Pancreas (tissue), 10 donors: ENCODE results near the gene PACS1. TPM values are rescaled to one million over a fixed set of nuclear protein-coding genes. Genes with fewer than 3 reads are reported as not detected.

ENCODE experiments used
- ATAC-seq, 4 donors: fragments of 200-7000 bp; cut with Tn5 transposase; one replicate each; pipeline versions ENCODE4 v1.8.0 to v1.9.1; 2020; ENCODE audit warnings: mild to moderate bottlenecking in 4 of 4, moderate library complexity in 4 of 4
- DNase-seq, 6 donors: peaks; one replicate each; pipeline ENCODE4 v3.0.0-alpha.2; 2020
- FAIRE-seq: peaks from 2 replicates; lab custom pipeline; 2012; peaks lifted over from hg19 to GRCh38; lab: Jason Lieb, UNC
- H3K27ac ChIP-seq, 4 donors: fragments of 200-600 bp; sonication (generic); 1 replicate in 3 of 4; 2 replicates in 1 of 4; pipeline versions ENCODE4 v1.5.0 to v1.8.0; 2020
- H3K27me3 ChIP-seq, 4 donors: fragments of 200-600 bp; one replicate each; pipeline ENCODE4 v1.8.0; 2021
- H3K36me3 ChIP-seq, 3 donors: fragments of 200-600 bp; sonication (generic) in 1 of 3; one replicate each; pipeline versions ENCODE4 v1.5.0 to v1.8.0; 2020 to 2021
- H3K4me1 ChIP-seq, 3 donors: fragments of 200-600 bp; one replicate each; pipeline ENCODE4 v1.8.0; 2021
- H3K4me3 ChIP-seq, 4 donors: fragments of 200-600 bp; sonication (generic) in 2 of 4; one replicate each; pipeline versions ENCODE4 v1.5.0 to v1.8.0; 2020 to 2021
- H3K9me3 ChIP-seq, 4 donors: fragments of 200-600 bp; one replicate each; pipeline ENCODE4 v1.8.0; 2021
- CTCF ChIP-seq, 4 donors: fragments of 200-600 bp; sonication (generic) in 3 of 4; IDR thresholded peaks; one replicate each; pipeline versions ENCODE4 v1.5.0 to v1.8.0; 2021; ENCODE audit warnings: antibody characterized with exemption in 4 of 4
- WGBS, 2 donors: extraction: QIAGEN DNeasy Blood & Tissue Kit; methylation state at CpG; one replicate each; pipeline ENCODE4 v1.1.7; 2013; 5-methylcytosine and 5-hydroxymethylcytosine counted together
- intact Hi-C, 3 donors: fragments of 100-400 bp; cut with DNase I; formaldehyde crosslinking; loops; one replicate each; pipeline versions ENCODE4 v1.11.1 to v1.14.2; 2022
- polyA plus RNA-seq, 2 donors: library from polyadenylated mRNA; stranded (reverse); fragments of 200-250 nt; gene quantifications; one replicate each; pipeline ENCODE4 v1.2.3, GENCODE V29; 2013
- total RNA-seq, 6 donors: library from RNA; stranded (reverse); fragmentation: NEBNext Ultra II Directional in 4 of 6; extraction: Animal tissue kit (Norgen Biotek cat#: 25700) in 4 of 6; gene quantifications; one replicate each; pipeline versions ENCODE4 v1.2.1 to v1.2.4, GENCODE V29; 2021 to 2023
- donor health status: healthy with polysubstance abuse.
- donor health status: DM: no; HTN: no; CAD: no; lungs with moderate emphysema.
- donor health status: DM: no; HTN: no; CAD: no.
- donor health status: control.
- donor health status: control.
- donor health status: Bipolar disorder and iron deficiency.
- donor health status: DM: yes; HTN: yes; CAD: no.
- donor health status: DM: no; HTN: no; CAD: no.
- donor health status: DM: no; HTN: no; CAD: no.
- donor health status: DM: yes; HTN: yes; CAD: no.

The PACS1 gene
- total and polyA plus RNA-seq, 8 donors = 16.9 to 61.0 (median 27.3) TPM

- 78 to 79% methylated on average over 18 of the region's 18 CpGs for WGBS, 2 donors
- intact Hi-C loops = no loop called here
- TF ChIP-seq CTCF (IDR thresholded peaks at IDR 0.05) = no peak
Observed at GRCh38 chr11:66026017-66026529, 44.0 kb upstream of the PACS1 start, which contains the start of gene CATSPER1. TSS of gene CATSPER1 (minus strand) at chr11:66026479. CDS start at chr11:66026379, 100 bp downstream.

DNA sequence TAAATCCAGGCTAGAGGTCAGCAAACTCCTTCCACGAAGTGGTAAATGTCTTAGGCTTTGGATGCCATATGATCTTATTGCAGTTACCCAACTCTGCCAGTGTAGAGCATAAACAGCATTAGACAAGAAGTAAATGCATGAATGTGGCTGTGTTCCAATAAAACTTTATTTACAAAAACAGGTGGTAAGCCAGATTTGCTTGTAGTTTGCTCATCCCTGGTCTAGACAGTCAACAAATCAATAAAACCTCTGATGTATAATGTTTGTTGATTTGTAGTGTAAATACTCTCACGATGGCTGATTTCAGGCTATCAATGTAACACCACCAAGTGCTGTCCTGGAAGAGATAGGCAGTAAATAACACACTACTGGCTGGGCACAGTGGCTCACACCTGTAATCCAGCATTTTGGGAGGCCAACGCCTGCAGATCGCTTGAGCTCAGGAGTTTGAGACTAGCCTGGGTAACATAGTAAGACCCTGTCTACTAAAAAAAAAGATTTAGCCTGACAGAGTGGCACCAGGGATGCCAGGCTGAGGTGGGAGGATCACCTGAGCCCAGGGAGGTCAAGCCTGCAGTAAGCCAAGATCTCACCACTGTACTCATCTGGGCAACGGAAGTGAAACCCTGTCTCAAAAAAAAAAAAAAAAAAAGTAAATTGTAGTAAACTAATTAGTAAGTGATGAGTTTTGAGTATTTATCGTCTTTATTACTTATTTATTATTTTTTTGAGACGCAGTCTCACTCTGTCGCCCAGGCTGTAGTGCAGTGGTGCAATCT lies 36.9 kb upstream of the PACS1 start:
- FAIRE-seq (no peak), ATAC-seq (no peak), DNase-seq (no peak)
- no peak for TF ChIP-seq CTCF (IDR thresholded peaks at IDR 0.05)
- intact Hi-C loops = no loop called here
- no peak overlapping the region for H3K27ac ChIP-seq
- no peak overlapping the region for H3K4me3 ChIP-seq
- no peaks in the 10 kb centered on the region for H3K36me3 ChIP-seq
- 71 to 78% methylated on average over 8 of the region's 8 CpGs for WGBS, 2 donors
- H3K9me3 ChIP-seq = no peaks in the 10 kb centered on the region
- no peaks in the 10 kb centered on the region for H3K27me3 ChIP-seq
- no peaks in the 10 kb centered on the region for H3K4me1 ChIP-seq

More at GRCh38 chr11:66026017-66026529, 44.0 kb upstream of the PACS1 start, which contains the start of gene CATSPER1:
- H3K9me3 ChIP-seq = no peaks in the 10 kb centered on the region
- no peak within 1 kb of the TSS for H3K27ac ChIP-seq
- DNase-seq (no peak), ATAC-seq (no peak), FAIRE-seq (no peak)
- peaks cover 0 to 3% (median 0%) of the 10 kb centered on the region in 3 donors for H3K4me1 ChIP-seq
- no peaks in the 10 kb centered on the region for H3K27me3 ChIP-seq
- no peak within 1 kb of the TSS for H3K4me3 ChIP-seq
- H3K36me3 ChIP-seq = no peaks in the 10 kb centered on the region

DNA sequence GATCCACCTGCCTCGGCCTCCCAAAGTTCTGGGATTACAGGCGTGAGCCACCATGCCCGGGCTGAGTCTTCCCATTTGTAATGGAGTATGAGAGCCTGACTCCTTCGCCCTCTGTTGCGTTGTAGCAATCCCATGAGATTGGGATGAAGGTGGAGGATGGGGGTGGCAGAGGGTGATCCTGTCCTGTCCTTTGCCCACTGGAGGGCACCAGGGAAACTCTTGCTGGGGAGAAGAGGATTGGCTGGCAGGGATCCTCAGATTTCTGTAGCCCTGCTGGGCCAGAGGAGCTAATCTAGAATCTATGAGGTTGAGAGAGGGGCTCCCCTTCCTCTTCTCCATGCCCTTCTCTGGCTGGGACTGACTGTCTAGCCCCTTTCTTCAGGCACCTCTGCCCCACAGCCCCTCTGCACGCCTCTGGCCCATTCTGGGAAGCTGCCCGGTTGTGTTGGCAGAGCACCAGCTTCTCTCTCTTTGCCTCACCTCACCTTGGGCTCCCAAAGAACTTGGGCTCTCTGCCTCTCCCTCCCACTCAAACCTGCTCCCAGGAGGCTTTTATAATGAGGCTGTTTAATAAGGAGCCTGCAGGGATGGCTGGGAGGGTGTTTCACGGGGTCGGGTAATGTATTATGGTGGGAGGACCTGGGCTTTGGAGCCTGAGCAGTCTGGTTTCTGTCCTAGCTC lies 34.3 kb upstream of the PACS1 start:
- DNase-seq (no peak), FAIRE-seq (no peak), ATAC-seq (peak in 1 of 4 donors; percentile 25)
- intact Hi-C loops = no loop called here
- no peaks in the 10 kb centered on the region for H3K27me3 ChIP-seq
- H3K9me3 ChIP-seq = no peaks in the 10 kb centered on the region
- no peak overlapping the region for H3K27ac ChIP-seq
- 57 to 59% methylated on average over 9 of the region's 9 CpGs for WGBS, 2 donors
- TF ChIP-seq CTCF (IDR thresholded peaks at IDR 0.05) = no peak
- H3K4me3 ChIP-seq = no peak overlapping the region
- H3K36me3 ChIP-seq = no peaks in the 10 kb centered on the region
- no peaks in the 10 kb centered on the region for H3K4me1 ChIP-seq

DNA sequence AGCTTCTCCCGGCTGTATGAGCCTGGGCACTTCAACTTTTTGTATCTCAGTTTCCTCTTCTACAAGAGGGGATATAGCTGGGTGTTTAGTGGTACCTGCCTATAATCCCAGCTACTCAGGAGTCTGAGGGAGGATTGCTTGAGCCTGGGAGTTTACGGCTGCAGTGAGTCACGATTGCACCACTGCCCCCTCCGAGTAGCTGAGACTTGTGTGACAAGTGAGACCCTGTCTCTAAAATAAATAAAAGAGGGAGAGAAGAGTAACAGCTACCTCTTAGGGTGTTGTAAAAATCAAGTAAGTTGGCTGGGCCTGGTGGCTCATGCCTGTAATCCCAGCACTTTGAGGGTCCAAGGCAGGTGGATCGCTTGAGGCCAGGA lies 33.8 kb upstream of the PACS1 start:
- Histone ChIP-seq H3K4me1 (no peaks in the 10 kb centered on the region), H3K27ac (no peak overlapping the region), H3K9me3 (no peaks in the 10 kb centered on the region), H3K4me3 (no peak overlapping the region), H3K27me3 (no peaks in the 10 kb centered on the region), H3K36me3 (no peaks in the 10 kb centered on the region)
- no peak for DNase-seq
- FAIRE-seq = no peak
- ATAC-seq = no peak
- WGBS, 2 donors = 73 to 78% methylated on average over 5 of the region's 5 CpGs
- TF ChIP-seq CTCF (IDR thresholded peaks at IDR 0.05) = no peak
- intact Hi-C loops = no loop called here
